Fibroblast of gingiva (primary cell): Measurements from ENCODE around the gene CBLIF.
"Not testable (repeated sequence)": the region's sequence is repeated elsewhere in the genome, so short reads cannot be mapped to it uniquely, and the experiment has no call there.

Experiments used
- DNase-seq: peaks from one replicate; pipeline ENCODE4 v3.0.0-alpha.2; 2011; ENCODE audit warnings: low read depth

The CBLIF gene

DNA sequence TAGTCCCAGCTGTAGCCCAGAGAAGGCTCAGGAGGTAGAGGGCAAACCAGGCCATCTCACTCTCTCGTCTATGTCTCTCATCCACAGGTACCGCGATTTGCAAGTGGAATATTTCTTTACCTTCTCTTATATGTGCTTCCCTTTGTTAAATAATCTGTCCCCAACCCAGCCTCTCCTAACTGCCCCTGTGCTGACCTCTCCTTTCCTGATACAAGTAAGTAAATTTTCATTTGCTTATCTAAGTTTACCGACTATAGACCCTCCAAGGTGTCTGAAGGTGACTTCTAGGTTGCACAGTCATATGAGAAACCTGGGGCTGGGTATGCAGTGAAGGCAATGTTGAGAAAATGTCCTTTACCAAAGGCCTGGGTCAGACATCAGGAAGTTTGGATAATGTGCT lies at the start of gene CBLIF:
CBLIF (minus strand) TSS at position 101 of the 400 bp plus-strand sequence; CDS start at position 55, 46 bp downstream.
- no peak for DNase-seq

DNA sequence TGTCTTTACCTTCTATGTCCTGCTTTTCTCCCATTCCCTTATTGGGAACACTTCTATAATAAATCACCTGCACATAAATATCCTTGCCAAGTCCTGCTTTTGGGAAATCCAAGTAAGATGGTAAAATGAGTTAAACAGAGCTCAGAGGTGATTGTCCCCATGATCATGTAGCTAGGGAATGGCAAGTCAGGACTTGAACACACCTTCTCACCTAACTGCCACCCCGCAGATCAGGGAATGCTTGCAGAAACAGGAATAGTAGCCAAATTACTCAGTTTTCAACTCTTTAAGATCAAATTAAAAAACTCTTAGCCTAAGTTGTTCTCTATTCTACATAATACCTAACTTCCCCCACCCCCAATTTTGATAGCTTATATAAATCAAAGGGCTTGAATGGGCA lies 49.3 kb upstream of the CBLIF start:
- DNase-seq = no peak

- no peak for DNase-seq
These were observed 46.5 kb upstream of the CBLIF start for GRCh38 chr11:59891781-59892181.

DNA sequence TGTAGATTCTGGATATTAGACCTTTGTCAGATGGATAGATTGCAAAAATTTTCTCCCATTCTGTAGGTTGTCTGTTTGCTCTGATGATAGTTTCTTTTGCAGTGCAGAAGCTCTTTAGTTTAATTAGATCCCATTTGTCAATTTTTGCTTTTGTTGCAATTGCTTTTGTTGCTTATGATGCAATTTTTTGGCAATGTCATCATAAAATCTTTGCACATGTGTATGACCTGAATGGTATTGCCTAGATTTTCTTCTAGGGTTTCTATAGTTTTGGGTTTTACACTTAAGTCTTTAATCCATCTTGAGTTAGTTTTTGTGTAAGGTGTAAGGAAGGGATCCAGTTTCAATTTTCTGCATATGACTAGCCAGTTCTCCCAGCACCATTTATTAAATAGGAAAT lies 41.9 kb upstream of the CBLIF start:
- not testable (repeated sequence) for DNase-seq

DNA sequence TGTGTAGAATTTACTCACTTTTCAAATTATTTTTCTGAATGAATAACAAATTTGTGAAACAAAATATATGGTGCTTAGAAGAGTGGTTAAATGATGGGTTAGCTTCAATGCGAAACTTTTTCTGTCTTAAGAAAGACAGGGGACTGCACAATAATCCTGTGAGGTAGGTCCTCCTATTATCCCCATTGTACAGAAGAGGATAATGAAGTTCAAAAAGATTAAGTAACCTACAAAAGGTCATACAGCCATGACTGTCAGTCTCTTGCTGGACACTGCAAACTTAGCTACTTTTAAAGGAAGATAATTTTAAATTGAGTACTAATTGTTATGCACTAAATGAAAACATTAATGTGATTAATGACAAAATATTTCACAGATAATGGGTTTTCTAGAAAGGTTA lies 38.3 kb upstream of the CBLIF start:
- no peak for DNase-seq

GRCh38 chr11:59879567-59879966 lies 34.3 kb upstream of the CBLIF start:
- DNase-seq = no peak

DNA sequence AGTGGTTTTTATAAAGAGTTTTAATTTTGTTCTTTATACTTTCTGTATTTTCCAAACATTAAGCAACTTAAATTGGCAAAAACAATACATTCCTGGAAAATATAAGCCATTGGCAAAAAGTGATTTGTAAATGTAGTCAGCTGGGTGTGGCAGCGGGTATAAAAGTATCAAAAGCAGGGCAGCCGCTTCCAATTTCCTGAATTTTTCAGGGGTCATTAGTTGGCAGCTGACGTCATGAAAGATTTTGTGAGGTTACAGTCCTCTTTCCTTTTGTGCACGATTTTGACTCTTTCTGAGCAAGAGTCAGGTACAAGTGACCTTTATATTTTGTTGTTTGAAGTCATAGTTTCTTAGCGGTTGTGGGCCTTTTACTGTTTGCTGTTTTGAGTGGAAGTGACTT lies 33.3 kb upstream of the CBLIF start, which contains the start of gene OOSP3:
OOSP3 (plus strand) TSS at position 208 of the 400 bp plus-strand sequence; CDS start at position 235, 27 bp downstream.
- DNase-seq = no peak

DNA sequence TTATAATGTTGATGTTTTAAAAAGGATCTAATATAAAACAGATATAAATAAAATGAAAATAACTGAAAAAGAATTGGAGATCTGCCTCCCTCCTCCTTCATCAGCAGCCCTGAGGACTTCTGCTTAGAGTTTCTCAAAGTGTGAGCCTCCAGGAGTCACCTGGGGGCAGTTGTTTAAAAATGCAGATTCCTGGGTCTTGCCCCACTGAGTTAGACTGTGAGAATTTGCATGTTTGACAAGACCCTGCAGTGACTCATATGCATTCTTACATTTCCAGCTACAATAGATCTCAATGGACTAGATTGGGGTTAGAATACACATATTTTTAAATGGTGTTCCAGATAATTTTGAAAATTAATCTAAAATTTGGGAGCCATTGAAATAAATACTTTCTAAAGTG lies 32.5 kb upstream of the CBLIF start:
- no peak for DNase-seq

DNA sequence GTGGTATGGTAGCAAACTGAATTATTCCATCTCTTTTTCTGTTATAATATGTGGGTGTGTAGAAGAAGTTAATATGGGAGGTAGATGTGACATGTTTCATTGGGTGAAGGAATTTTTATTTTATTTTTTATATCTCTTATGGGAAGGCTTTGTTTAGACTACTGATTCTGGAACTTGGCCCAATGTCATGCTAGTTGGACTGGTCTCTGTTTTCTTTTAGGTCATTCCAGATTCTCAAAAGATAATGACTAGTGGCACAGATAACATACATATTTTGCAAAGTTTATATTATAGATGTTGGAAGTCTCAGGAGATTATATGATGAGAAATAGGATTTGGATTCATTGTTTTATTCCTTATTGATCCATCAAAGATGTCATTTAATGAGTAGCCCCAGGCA lies 32.0 kb upstream of the CBLIF start:
- DNase-seq = no peak

DNA sequence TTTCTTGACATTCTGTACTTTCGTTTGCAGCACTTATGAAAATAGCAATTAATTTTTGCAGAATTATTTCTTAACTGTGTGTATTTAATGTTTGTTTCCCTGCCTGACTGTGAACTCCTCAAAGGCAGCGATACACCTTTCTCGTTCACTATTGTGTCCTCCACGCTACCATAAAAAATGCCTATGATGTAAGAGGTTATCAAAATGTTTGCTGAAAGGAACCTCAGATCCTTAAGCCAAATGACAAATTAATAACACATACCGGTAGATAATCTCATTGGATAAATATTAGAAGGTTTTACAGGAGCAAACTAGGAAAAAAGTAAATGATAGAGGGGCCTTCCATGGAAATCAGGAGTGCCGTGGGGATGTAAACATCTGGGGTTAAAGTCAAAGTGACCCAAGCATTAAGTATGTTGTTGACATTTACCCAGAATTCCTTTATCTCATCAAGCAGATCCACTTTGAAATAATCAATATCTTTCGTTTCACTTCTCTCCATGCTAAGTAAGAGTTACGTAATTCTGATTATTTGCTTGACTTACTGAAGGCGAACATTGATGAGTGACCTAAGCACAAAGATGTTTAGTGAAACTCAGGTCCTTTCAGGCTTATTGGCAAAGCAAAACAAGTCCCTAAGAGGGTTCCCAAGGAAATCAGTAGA lies 30.7 kb upstream of the CBLIF start:
- no peak for DNase-seq

GRCh38 chr11:59872076-59872475 lies 26.8 kb upstream of the CBLIF start:
- no peak for DNase-seq

DNA sequence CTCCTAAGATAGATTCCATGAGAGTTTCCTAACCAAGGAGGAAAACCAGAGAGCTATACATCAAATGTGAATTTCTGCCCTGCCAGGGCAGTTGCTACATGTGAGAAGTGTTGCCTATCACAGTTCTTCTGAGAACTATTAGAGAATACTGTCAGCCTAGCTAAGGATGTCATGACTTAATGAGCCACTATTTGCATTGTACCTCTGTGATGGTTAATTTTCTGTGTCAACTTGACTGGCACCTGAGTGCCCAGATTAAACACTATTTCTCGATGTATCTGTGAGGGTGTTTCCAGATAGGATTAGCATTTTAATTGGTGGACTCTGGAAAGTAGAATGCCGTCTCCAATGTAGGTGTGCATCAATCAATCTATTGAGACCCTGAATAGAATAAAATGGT lies 22.6 kb upstream of the CBLIF start:
- no peak for DNase-seq

DNA sequence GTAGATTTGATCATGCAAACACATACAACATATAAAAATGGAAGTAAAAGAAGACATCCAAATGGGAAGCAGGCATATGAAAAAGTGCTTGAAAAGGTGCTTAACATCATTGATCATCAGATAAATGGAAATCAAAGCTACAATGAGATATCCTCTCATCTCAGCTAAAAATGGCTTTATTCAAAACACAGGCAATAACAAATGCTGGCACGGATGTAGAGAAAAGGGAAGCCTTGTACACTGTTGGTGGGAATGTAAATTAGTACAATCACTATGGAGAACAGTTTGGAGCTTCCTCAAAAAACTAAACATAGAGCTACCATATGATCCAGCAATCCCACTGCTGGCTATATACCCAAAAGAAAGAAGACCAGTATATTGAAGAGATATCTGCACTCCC lies 21.5 kb upstream of the CBLIF start:
- no peak for DNase-seq

GRCh38 chr11:59866397-59866796 lies 21.1 kb upstream of the CBLIF start, which contains the start of gene TCN1:
TSS of gene TCN1 (minus strand) at chr11:59866487. CDS start at chr11:59866470, 17 bp downstream.
- DNase-seq = no peak

DNA sequence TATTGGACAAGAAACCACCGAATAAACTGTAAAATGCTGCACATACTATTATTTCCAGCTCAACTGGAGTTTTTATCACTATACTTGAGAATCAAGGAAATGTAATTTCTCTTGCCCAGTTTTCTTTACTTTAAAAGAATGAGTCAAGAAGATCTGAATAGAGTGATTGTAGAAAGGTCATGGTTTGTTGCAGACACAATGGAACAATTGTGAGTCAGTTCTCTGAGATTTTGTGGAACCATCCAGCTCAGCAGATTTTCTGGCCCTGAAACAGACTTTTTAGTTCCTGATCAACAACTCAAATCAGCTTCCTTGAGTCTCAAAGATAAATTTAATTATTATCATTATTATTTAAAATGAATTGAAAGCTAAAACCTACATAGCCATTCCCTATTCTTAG lies 19.7 kb upstream of the CBLIF start:
- no peak for DNase-seq

DNA sequence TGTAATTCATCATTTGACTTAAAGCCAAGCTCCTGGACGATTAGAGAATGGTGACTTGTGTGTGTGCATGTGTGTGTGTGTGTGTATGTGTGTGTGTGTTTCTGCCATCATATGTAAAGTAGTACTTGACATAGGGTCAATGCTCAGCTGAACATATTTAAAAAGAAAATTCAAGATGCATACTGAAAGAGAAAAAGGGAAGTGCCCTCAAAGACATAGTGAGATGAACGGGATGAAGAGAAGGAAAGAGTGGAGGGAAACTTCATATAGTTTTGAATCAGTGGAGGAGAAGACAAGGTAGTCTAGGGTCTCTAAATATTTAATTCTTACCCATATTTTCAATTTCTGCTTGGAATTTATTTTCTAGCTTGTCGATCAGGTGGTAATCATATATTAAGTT lies 17.0 kb upstream of the CBLIF start:
- DNase-seq = no peak

DNA sequence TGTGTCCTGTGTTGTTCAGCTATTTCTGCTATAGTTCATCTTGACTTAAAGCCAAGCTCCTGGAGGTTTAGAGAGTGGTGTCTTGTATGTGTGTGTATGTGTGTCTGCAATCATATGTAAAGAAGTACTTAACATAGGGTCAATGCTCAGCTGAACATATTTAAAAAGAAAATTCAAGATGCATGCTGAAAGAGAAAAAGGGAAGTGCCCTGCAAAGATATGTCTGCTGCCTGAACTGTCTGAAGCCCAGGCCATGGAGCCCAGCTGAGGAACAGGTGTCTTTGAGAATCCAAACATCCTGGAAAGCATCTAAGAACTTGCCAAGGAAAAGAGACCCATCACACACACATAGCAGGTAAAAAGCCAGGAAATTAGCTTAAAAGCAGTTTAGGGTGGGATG lies 14.4 kb upstream of the CBLIF start:
- DNase-seq = no peak

DNA sequence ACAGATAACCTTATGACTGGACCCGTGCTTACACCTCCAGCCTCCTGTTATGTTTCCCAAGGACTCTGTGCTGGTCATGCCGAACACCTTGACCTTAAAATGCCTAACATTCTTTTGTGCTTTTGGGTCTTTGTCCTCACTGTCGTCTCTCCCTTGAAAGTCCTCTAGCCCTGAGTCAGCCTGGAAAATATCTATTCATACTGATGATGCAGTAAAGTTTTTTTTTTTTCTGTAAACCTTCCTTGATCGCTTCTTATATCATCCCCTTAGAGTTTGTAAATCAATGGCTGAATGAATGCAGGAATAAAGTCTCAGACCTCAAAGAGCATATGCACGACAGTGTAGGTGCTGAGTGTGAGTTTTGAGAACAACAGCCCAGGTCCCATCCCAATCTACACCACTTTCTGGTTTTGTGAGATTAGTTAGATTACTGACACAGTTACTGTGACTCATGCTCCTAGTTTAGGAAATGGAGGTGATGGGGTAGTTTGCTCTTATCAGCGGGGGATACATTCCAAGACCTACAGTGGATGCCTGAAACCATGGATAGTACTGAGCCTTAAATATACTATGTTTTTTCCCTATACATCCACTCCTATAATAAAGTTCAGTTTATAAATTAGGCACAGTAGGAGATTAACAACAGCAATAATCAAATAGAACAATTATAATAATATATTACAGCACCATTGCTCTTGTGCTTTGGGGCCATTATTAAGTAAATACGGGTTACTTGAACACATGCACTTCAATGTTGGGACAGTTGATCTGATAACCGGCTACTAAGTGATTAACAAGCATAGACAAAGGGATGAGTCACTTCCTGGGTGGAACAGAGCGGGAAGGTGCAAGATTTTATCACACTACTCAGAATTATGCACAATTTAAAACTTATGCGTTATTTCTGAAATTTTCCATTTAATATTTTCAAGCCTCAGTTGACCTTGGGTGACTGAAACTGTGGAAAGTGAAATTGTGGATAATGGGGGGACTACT lies 12.4 kb upstream of the CBLIF start:
- no peak for DNase-seq

- DNase-seq = no peak
These were observed 9.6 kb upstream of the CBLIF start for GRCh38 chr11:59854871-59855270.

DNA sequence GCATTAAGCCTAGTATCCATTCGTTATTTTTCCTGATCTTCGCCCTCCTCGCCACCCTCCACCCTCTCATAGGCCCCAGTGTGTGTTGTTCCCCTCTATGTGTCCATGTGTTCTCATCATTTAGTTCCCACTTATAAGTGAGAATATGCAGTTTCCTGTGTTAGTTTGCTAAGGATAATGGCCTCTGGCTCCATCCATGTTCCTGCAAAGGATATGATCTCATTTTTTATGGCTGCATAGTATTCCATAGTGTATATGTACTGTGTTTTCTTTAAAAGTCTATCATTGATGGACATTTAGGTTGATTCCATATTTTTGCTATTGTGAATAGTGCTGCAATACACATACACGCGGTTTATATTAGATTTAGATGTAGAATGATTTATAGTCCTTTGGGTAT lies 6.1 kb upstream of the CBLIF start:
- not testable (repeated sequence) for DNase-seq

DNA sequence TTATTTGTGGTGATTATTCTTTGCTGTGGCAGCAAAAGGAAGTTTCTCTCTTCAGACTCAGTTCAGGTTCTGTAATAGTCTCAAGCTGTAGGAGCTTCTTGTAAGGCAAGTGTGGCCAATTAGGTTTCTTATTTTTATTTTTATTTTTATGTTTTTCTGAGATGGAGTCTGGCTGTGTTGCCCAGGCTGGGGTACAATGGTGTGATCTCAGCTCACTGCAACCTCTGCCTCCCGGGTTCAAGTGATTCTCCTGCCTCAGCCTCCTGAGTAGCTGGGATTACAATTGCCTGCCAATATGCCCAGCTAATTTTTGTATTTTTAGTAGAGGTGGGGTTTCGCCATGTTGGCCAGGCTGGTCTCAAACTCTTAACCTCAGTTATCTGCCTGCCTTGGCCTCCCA lies 4.3 kb upstream of the CBLIF start:
- not testable (repeated sequence) for DNase-seq

DNA sequence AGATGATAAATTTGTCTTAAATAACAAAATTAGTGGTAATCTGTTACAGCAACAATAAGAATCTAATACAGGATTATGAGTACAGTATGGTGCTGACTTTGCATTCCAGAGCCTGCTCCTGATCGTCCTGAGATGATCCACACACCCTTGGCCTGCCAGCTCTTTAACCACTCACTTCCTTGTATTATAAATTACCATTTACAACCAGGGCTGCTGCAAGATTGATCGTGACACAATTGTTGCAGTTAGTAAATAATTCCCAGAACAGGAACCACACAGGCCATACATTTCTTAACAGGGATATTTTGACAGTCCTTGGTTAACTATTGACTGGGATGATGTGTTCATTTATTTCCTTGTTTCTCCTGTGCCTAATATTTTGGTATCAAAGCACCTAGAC lies 3.8 kb upstream of the CBLIF start:
- DNase-seq = no peak

GRCh38 chr11:59848439-59848838 lies 3.1 kb upstream of the CBLIF start:
- not testable (repeated sequence) for DNase-seq
